Measurements from ENCODE around the gene CHRM2.
"Not testable (repeated sequence)": the region's sequence is repeated elsewhere in the genome, so short reads cannot be mapped to it uniquely, and the experiment has no call there.

The CHRM2 gene

GRCh38 chr7:136868496-136869000 lies at the start of gene CHRM2:
CHRM2 (plus strand) TSS chr7:136868652; CDS start chr7:137014866, 146,214 bp downstream.
- FAIRE-seq, result no peak

GRCh38 chr7:136831398-136831797 lies 37.1 kb upstream of the CHRM2 start:
- not testable (repeated sequence) for FAIRE-seq

- FAIRE-seq, result no peak
Measured at GRCh38 chr7:136845899-136846465, 22.5 kb upstream of the CHRM2 start.

- no peak for FAIRE-seq
Measured at GRCh38 chr7:136847858-136848257, 20.6 kb upstream of the CHRM2 start.

- no peak for FAIRE-seq
Measured at GRCh38 chr7:136853654-136854053, 14.8 kb upstream of the CHRM2 start.

GRCh38 chr7:136857573-136857972 lies 10.9 kb upstream of the CHRM2 start:
- no peak for FAIRE-seq

GRCh38 chr7:136859803-136860202 lies 8.6 kb upstream of the CHRM2 start:
- no peak for FAIRE-seq

- FAIRE-seq, result no peak
Measured at GRCh38 chr7:136865236-136865635, 3.2 kb upstream of the CHRM2 start.

GRCh38 chr7:136865777-136866176 lies 2.7 kb upstream of the CHRM2 start:
- no peak for FAIRE-seq

GRCh38 chr7:136869001-136869961 lies 829 bp downstream of the CHRM2 start:
- FAIRE-seq, result no peak

- no peak for FAIRE-seq
Measured at GRCh38 chr7:136869991-136870865, 1.8 kb downstream of the CHRM2 start.

- FAIRE-seq, result no peak
Measured at GRCh38 chr7:136870866-136871487, 2.5 kb downstream of the CHRM2 start.

GRCh38 chr7:136874393-136875032 lies 6.1 kb downstream of the CHRM2 start:
- no peak for FAIRE-seq

- no peak for FAIRE-seq
Measured at GRCh38 chr7:136877509-136877908, 9.1 kb downstream of the CHRM2 start.

GRCh38 chr7:136877990-136878389 lies 9.5 kb downstream of the CHRM2 start:
- FAIRE-seq, result no peak

- no peak for FAIRE-seq
Measured at GRCh38 chr7:136878878-136879277, 10.4 kb downstream of the CHRM2 start.

GRCh38 chr7:136883046-136883445 lies 14.6 kb downstream of the CHRM2 start:
- no peak for FAIRE-seq

- no peak for FAIRE-seq
Measured at GRCh38 chr7:136884492-136884891, 16.0 kb downstream of the CHRM2 start.

GRCh38 chr7:136887317-136887716 lies 18.9 kb downstream of the CHRM2 start:
- no peak for FAIRE-seq

GRCh38 chr7:136890399-136890798 lies 21.9 kb downstream of the CHRM2 start:
- FAIRE-seq, result no peak

- no peak for FAIRE-seq
Measured at GRCh38 chr7:136891850-136892249, 23.4 kb downstream of the CHRM2 start.

GRCh38 chr7:136894789-136895188 lies 26.3 kb downstream of the CHRM2 start:
- no peak for FAIRE-seq

Measured in TTC549 (cell line).